Tibial nerve (tissue), 3 donors: Measurements from ENCODE around the gene LMCD1.

Experiments used
- POLR2A ChIP-seq, 2 donors: fragments of 450-650 bp; IDR thresholded peaks; one replicate each; pipeline ENCODE4 v1.6.1; 2017; ENCODE audit warnings: antibody characterized with exemption in 2 of 2, mild to moderate bottlenecking in 2 of 2, moderate library complexity in 2 of 2
- TF ChIP-seq, protein P1 (sequence below), 5 experiments: fragments of 200-600 bp in 3 of 5; fragments of 450-650 bp in 2 of 5; sonication (generic) in 3 of 5; IDR thresholded peaks; one replicate each; pipeline ENCODE4 v1.5.1; 2016 to 2019; ENCODE audit warnings: antibody characterized with exemption in 5 of 5, mild to moderate bottlenecking in 3 of 5, moderate library complexity in 2 of 5

GRCh38 chr3:8504611-8504973, 3.0 kb downstream of the LMCD1 start:
- TF ChIP-seq, protein P1, sequence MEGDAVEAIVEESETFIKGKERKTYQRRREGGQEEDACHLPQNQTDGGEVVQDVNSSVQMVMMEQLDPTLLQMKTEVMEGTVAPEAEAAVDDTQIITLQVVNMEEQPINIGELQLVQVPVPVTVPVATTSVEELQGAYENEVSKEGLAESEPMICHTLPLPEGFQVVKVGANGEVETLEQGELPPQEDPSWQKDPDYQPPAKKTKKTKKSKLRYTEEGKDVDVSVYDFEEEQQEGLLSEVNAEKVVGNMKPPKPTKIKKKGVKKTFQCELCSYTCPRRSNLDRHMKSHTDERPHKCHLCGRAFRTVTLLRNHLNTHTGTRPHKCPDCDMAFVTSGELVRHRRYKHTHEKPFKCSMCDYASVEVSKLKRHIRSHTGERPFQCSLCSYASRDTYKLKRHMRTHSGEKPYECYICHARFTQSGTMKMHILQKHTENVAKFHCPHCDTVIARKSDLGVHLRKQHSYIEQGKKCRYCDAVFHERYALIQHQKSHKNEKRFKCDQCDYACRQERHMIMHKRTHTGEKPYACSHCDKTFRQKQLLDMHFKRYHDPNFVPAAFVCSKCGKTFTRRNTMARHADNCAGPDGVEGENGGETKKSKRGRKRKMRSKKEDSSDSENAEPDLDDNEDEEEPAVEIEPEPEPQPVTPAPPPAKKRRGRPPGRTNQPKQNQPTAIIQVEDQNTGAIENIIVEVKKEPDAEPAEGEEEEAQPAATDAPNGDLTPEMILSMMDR (IDR thresholded peaks at IDR 0.05): no peak
- TF ChIP-seq POLR2A (IDR thresholded peaks at IDR 0.05): no peak
